ENCODE results near the gene WDR45B. TPM values are rescaled to one million over a fixed set of nuclear protein-coding genes. Genes with fewer than 3 reads are reported as not detected.

WDR45B gene
- total and polyA plus RNA-seq, 5 experiments from 2014 or later: 22.5 to 75.0 (median 32.6) TPM

GRCh38 chr17:82687375-82687861 is 39.2 kb upstream of the WDR45B start:
- H3K4me3 Mint-ChIP-seq: no peak overlapping the region
- peaks cover 0 to 4% (median 0%) of the 10 kb centered on the region in 9 donors for H3K9me3 Mint-ChIP-seq
- DNase-seq (no peak), ATAC-seq (no peak)
- H3K36me3 Mint-ChIP-seq: peaks cover 0 to 7% (median 0%) of the 10 kb centered on the region in 3 donors
- POLR2A ChIA-PET: no interaction called here
- no peak overlapping the region for H3K27ac Mint-ChIP-seq
- H3K4me1 Mint-ChIP-seq: peaks cover 0 to 2% (median 0%) of the 10 kb centered on the region in 4 donors
- no peaks in the 10 kb centered on the region for H3K27me3 Mint-ChIP-seq

GRCh38 chr17:82686366-82687324 is 38.4 kb upstream of the WDR45B start:
- DNase-seq (no peak), ATAC-seq (no peak)
- Mint-ChIP-seq H3K27ac (no peak overlapping the region), H3K9me3 (peaks cover 0 to 12% (median 7%) of the 10 kb centered on the region in 9 donors), H3K4me3 (no peak overlapping the region), H3K4me1 (peaks cover 0 to 2% (median 0%) of the 10 kb centered on the region in 4 donors), H3K27me3 (no peaks in the 10 kb centered on the region), H3K36me3 (peaks cover 7% of the 10 kb centered on the region in 3 donors)
- POLR2A ChIA-PET: no interaction called here

DNA sequence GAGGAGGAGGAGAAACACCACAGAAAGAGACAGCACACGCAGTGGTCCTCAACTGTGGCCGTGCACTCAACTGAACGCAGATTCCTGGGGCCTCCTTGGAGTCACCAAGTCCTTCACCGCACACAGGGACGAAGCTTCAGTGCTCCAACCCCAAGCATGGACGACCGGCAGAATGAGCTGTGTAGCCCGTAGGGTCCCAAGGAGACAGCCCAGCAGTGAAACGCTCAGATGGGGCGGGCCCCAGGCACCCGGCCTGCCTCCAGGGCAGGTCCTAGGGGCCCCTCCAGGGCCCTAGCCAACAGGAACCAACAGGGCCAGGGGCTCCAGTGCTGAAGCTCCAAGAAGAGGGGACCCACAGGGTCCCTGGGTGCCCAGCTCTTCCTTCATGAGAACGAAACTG is 37.0 kb upstream of the WDR45B start:
- Mint-ChIP-seq H3K4me3 (no peak overlapping the region), H3K9me3 (peaks cover 0 to 14% (median 7%) of the 10 kb centered on the region in 9 donors), H3K27me3 (no peaks in the 10 kb centered on the region), H3K4me1 (peaks cover 0 to 2% (median 0%) of the 10 kb centered on the region in 4 donors), H3K36me3 (peaks cover 5 to 8% (median 7%) of the 10 kb centered on the region in 3 donors), H3K27ac (no peak overlapping the region)
- POLR2A ChIA-PET: no interaction called here
- DNase-seq (no peak), ATAC-seq (no peak)

DNA sequence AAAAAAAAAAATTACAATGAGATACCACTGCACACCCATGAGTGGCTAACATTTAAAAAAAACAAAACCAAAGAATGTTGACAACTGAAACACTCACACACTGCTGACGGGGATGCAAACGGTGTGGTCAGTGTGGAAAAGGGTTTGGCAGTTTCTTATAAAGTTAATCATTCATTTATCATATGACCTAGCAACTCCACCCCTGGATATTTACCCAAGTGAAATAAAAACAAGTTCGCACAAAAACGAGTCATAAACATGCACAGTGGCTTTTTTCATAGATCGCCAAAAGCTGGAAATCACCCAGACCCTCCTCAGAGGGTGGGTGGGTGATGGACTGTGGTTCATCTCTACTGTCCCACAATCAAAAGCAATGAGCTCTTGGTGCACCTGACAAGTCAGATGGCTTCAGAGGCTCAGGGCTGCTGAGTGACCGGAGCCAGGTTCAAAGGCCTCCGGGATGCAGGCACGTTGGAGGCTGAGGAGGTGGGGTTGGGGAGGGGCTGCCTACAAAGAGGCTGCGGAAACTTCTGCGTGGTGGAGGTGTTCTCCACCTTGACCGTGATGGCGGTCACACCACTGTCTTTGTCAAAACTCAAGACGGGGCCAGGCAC is 36.1 kb upstream of the WDR45B start:
- no peaks in the 10 kb centered on the region for H3K4me1 Mint-ChIP-seq
- no peak overlapping the region for H3K4me3 Mint-ChIP-seq
- POLR2A ChIA-PET: no interaction called here
- DNase-seq (no peak), ATAC-seq (no peak)
- no peaks in the 10 kb centered on the region for H3K27me3 Mint-ChIP-seq
- peaks cover 5 to 8% (median 7%) of the 10 kb centered on the region in 3 donors for H3K36me3 Mint-ChIP-seq
- no peak overlapping the region for H3K27ac Mint-ChIP-seq
- H3K9me3 Mint-ChIP-seq: peaks cover 0 to 14% (median 7%) of the 10 kb centered on the region in 9 donors

- ATAC-seq (no peak), DNase-seq (no peak)
- Mint-ChIP-seq H3K27ac (no peak overlapping the region), H3K4me1 (no peaks in the 10 kb centered on the region), H3K27me3 (no peaks in the 10 kb centered on the region), H3K4me3 (no peak overlapping the region), H3K36me3 (peaks cover 5 to 8% (median 7%) of the 10 kb centered on the region in 3 donors), H3K9me3 (peaks cover 0 to 14% (median 7%) of the 10 kb centered on the region in 9 donors)
- POLR2A ChIA-PET: interaction anchor here (0.7 kb wide), 1 partner anchor 456 kb away, joined by 3 read pairs; no protein-coding TSS in a partner anchor
Observed at GRCh38 chr17:82683534-82683933, 35.3 kb upstream of the WDR45B start.

DNA sequence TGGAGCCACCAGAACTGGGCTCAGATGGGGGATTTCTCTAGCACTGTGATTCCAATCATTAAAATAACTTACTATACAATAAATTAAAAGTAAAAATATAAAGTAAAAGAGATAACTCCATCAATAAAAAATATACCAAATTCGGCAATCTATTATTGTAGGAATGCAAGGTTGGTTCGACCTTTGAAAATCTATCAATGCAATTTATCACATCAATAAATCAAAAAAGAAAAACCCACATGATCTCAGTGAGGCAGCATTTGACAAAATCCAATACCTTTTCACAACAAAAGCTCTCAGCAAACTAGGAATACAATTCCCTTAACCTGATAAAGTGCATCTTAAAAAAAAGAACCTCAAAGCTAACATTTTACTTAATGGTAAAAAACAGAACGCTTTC is 33.3 kb upstream of the WDR45B start:
- ATAC-seq (no peak), DNase-seq (no peak)
- Mint-ChIP-seq H3K4me1 (no peaks in the 10 kb centered on the region), H3K27ac (no peak overlapping the region), H3K9me3 (peaks cover 0 to 14% (median 7%) of the 10 kb centered on the region in 9 donors), H3K36me3 (peaks cover 5 to 10% (median 7%) of the 10 kb centered on the region in 3 donors), H3K27me3 (no peaks in the 10 kb centered on the region), H3K4me3 (no peak overlapping the region)
- POLR2A ChIA-PET: interaction anchor here (0.6 to 0.7 kb wide), 2 partner anchors 13 to 32 kb away, joined by 3 read pairs; no protein-coding TSS in a partner anchor

DNA sequence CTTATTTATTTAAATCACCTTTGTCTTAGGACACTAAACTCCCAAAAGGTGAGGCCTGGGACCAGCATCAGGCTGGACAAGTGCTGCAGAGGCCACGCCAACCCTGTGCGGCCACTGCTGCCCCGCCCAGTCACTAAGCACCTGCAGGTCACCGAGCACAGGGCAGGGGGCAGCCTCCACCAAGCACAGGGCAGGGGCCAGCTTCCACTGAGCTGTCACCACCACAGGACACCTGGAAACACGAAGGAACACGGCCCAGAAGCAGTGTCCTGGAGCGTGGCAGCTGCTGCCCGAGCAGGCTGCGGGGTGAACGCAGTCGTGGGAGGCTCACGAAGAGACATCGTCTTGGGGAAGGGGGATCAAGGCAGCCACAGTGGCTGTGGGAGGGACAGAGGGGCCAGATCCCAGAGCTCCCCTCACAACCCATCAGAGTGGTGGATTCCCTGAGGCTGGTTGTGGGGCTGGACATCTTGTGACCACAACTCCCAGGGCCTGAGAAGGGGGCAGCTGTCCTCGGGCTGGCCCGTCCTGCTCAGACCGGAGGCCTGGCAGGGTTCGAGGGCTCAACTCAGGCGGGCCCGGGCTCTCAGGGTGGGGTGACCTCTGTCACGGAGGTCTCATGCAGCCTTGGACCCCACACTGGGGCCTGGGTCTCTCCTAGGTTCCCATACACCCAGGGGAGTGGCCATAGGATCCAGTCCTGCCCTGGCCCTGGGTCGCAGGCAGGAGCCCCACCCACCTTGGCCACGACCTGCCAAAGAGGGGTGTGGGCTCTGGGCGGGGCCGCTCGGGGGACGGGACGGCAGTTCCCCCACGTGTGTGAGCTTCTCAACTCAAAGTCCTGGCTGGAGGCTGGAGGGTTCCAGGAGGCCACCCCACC is 31.6 kb upstream of the WDR45B start:
- Mint-ChIP-seq H3K36me3 (peaks cover 5 to 10% (median 7%) of the 10 kb centered on the region in 3 donors), H3K4me3 (no peak overlapping the region), H3K4me1 (peaks cover 0 to 2% (median 0%) of the 10 kb centered on the region in 4 donors), H3K9me3 (peaks cover 0 to 14% (median 7%) of the 10 kb centered on the region in 9 donors), H3K27me3 (no peaks in the 10 kb centered on the region), H3K27ac (no peak overlapping the region)
- POLR2A ChIA-PET: interaction anchor here (0.6 kb wide), 1 partner anchor 1056 kb away, joined by 3 read pairs; no protein-coding TSS in a partner anchor
- ATAC-seq (no peak), DNase-seq (no peak)

DNA sequence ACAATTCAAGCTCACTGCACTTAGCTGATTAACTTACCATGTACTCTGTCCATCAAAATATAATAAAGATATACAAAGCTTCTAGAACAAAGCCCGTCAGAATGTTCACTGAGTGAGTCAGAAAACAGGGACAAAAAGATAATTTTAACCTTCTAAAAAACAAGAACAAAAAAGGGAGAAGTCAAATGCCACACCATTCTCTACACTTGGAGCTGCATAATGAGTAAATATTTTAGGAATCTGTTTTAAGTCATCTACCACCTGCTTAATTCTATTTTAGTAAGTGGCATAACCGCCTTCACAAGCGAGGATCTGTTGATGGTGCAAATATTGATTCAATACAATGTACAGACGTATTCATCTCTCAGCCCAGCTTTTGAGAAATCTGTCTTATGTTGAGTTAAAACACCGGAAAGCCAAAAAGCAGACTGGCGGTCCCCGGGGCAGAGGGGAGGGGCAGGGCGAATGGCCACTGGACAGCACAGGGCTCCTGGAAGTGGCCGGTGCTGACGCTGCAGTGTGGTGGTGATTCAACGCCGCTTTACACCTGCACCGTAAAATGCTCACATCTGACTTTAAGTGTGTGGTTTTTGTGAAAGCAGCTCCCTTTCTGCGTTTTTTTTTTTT is 30.1 kb upstream of the WDR45B start:
- DNase-seq: no peak
- no peak overlapping the region for H3K27ac Mint-ChIP-seq
- H3K36me3 Mint-ChIP-seq: peaks cover 0 to 10% (median 7%) of the 10 kb centered on the region in 3 donors
- H3K9me3 Mint-ChIP-seq: peaks cover 0 to 14% (median 7%) of the 10 kb centered on the region in 9 donors
- H3K27me3 Mint-ChIP-seq: no peaks in the 10 kb centered on the region
- POLR2A ChIA-PET: interaction anchor here (0.6 kb wide), 1 partner anchor 251 kb away, joined by 4 read pairs; no protein-coding TSS in a partner anchor
- no peak for ATAC-seq
- peaks cover 0 to 2% (median 0%) of the 10 kb centered on the region in 4 donors for H3K4me1 Mint-ChIP-seq
- H3K4me3 Mint-ChIP-seq: no peak overlapping the region

- ATAC-seq (no peak), DNase-seq (no peak)
- POLR2A ChIA-PET: no interaction called here
- Mint-ChIP-seq H3K9me3 (peaks cover 0 to 14% (median 7%) of the 10 kb centered on the region in 9 donors), H3K4me3 (no peak overlapping the region), H3K27ac (no peak overlapping the region), H3K4me1 (peaks cover 0 to 2% (median 0%) of the 10 kb centered on the region in 4 donors), H3K36me3 (peaks cover 0 to 10% (median 7%) of the 10 kb centered on the region in 3 donors), H3K27me3 (no peaks in the 10 kb centered on the region)
Observed at GRCh38 chr17:82677353-82677925, 29.2 kb upstream of the WDR45B start.

GRCh38 chr17:82675476-82676245 is 27.4 kb upstream of the WDR45B start:
- H3K27ac Mint-ChIP-seq: no peak overlapping the region
- ATAC-seq (no peak), DNase-seq (no peak)
- peaks cover 0 to 2% (median 0%) of the 10 kb centered on the region in 3 donors for H3K36me3 Mint-ChIP-seq
- no peaks in the 10 kb centered on the region for H3K27me3 Mint-ChIP-seq
- H3K4me1 Mint-ChIP-seq: peaks cover 0 to 8% (median 5%) of the 10 kb centered on the region in 4 donors
- H3K9me3 Mint-ChIP-seq: peaks cover 0 to 2% (median 0%) of the 10 kb centered on the region in 9 donors
- H3K4me3 Mint-ChIP-seq: no peak overlapping the region
- POLR2A ChIA-PET: interaction anchor here (0.5 kb wide), 1 partner anchor 25 kb away, joined by 3 read pairs; no protein-coding TSS in a partner anchor

All from naive thymus-derived CD8-positive, alpha-beta T cell (primary cell).